Prostate gland (tissue), 2 donors: ENCODE data around the gene C2orf80.

Experiments used
- POLR2A ChIP-seq: fragments of 450-650 bp; IDR thresholded peaks from one replicate; pipeline ENCODE4 v1.6.1; 2016; ENCODE audit warnings: antibody characterized with exemption, mild to moderate bottlenecking
- POLR2AphosphoS5 ChIP-seq: sonication (generic); formaldehyde crosslinking; IDR thresholded peaks from one replicate; pipeline ENCODE4 v1.6.1; 2017; ENCODE audit warnings: antibody characterized with exemption
- TF ChIP-seq, protein P1 (sequence below), 4 experiments: fragments of 200-600 bp in 2 of 4; fragments of 450-650 bp in 2 of 4; sonication (generic) in 2 of 4; IDR thresholded peaks; 1 replicate in 3 of 4; 2 replicates in 1 of 4; pipeline ENCODE4 v1.5.1; 2016 to 2019; ENCODE audit warnings: antibody characterized with exemption in 4 of 4, mild to moderate bottlenecking in 2 of 4, moderate library complexity in 2 of 4

DNA sequence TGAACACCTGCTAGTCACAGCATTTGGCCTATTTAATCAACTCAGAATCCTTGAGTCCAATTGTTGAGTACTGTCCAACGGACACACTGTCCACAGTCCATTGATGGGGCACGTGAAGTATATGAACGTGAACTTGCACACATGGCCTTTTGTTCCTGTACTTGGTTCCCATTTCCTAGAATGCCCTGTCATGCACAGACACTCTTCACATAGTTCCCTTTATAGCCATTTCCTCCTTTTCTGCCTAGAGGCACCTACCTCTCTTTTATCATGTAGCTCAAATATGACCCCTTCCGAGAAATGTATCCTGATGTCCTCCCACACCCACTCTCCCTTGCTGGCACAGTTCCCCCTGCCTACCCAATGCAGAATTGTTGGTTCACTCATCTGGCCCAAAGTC, 17.7 kb downstream of the C2orf80 start:
- TF ChIP-seq POLR2A: no peak
- TF ChIP-seq, protein P1, sequence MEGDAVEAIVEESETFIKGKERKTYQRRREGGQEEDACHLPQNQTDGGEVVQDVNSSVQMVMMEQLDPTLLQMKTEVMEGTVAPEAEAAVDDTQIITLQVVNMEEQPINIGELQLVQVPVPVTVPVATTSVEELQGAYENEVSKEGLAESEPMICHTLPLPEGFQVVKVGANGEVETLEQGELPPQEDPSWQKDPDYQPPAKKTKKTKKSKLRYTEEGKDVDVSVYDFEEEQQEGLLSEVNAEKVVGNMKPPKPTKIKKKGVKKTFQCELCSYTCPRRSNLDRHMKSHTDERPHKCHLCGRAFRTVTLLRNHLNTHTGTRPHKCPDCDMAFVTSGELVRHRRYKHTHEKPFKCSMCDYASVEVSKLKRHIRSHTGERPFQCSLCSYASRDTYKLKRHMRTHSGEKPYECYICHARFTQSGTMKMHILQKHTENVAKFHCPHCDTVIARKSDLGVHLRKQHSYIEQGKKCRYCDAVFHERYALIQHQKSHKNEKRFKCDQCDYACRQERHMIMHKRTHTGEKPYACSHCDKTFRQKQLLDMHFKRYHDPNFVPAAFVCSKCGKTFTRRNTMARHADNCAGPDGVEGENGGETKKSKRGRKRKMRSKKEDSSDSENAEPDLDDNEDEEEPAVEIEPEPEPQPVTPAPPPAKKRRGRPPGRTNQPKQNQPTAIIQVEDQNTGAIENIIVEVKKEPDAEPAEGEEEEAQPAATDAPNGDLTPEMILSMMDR (IDR thresholded peaks at IDR 0.05): no peak
- TF ChIP-seq POLR2AphosphoS5: no peak
